ENCODE data around the gene ALOXE3. TPM values are rescaled to one million over a fixed set of nuclear protein-coding genes. Genes with fewer than 3 reads are reported as not detected.

ALOXE3 gene
- total RNA-seq, 1 donor from 2014 or later = not detected

DNA sequence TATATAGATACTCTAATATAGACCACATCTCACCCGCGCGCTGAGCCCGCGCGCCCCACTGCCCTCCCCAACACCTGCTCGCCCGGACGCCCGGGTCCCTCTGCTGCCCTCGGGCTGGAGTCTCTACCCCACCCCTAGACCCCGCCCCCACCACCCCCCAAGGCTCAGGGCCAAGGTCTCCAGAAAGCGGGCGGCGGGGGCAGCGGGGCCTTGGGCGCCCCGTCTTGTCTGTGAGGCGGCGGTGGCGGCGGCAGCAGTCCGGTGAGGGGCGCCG, 3.0 kb upstream of the ALOXE3 start:
- peaks cover 58% of the 10 kb centered on the region for H3K27me3 Mint-ChIP-seq (ENCODE audit: unreplicated experiment)
- peaks cover 28% of the 10 kb centered on the region for H3K4me1 Mint-ChIP-seq (ENCODE audit: low read depth, unreplicated experiment)
- H3K27ac Mint-ChIP-seq (ENCODE audit: unreplicated experiment) = no peak overlapping the region
- no peak for DNase-seq
- peak overlapping the region; percentile 91 for H3K4me3 Mint-ChIP-seq (ENCODE audit: unreplicated experiment)
- H3K36me3 Mint-ChIP-seq (ENCODE audit: unreplicated experiment) = no peaks in the 10 kb centered on the region
- peaks cover 50% of the 10 kb centered on the region for H3K9me3 Mint-ChIP-seq (ENCODE audit: unreplicated experiment)
- TF ChIP-seq, protein P1, sequence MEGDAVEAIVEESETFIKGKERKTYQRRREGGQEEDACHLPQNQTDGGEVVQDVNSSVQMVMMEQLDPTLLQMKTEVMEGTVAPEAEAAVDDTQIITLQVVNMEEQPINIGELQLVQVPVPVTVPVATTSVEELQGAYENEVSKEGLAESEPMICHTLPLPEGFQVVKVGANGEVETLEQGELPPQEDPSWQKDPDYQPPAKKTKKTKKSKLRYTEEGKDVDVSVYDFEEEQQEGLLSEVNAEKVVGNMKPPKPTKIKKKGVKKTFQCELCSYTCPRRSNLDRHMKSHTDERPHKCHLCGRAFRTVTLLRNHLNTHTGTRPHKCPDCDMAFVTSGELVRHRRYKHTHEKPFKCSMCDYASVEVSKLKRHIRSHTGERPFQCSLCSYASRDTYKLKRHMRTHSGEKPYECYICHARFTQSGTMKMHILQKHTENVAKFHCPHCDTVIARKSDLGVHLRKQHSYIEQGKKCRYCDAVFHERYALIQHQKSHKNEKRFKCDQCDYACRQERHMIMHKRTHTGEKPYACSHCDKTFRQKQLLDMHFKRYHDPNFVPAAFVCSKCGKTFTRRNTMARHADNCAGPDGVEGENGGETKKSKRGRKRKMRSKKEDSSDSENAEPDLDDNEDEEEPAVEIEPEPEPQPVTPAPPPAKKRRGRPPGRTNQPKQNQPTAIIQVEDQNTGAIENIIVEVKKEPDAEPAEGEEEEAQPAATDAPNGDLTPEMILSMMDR (IDR thresholded peaks at IDR 0.05; ENCODE audit: partially characterized antibody, unreplicated experiment) = no peak

DNA sequence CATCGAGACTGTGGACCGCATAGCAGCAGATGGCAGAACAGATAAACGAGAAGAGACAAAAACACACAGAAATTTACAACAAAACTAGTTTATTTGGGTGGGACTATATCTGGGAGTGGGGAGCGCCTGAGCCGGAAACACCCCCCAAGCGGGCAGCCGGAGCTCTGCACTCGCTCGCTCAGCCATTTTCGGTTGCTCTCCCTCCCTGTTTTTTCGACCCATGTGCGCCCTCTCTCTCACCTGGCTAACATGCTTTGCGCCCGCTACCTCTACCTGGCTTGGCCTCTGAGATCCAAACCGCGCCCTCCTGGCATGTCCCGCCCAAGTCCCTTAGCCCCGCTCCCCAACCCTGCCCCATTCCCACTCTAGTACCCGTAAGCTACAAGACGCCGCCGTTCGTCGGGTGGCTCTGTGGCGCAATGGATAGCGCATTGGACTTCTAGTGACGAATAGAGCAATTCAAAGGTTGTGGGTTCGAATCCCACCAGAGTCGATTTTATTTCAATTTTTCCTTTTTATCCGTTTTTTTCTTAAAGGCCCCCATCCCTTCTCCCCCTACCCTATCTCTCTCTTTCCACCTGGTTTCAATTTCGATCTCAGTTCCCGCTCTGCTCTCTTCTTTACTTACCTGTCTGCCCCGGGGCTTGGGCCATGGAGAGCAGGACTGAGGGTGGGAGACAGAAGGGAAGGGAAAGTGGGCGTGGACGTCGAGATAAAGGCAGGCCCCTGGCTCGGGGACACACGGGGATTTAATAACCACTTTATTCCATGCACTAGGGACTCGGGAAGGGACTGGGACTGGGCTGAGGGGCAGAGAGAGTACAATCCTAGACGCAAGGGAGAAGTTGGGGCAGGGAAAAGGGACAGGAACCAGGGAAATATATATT, 2.4 kb upstream of the ALOXE3 start:
- peak overlapping the region; percentile 89 for H3K27ac Mint-ChIP-seq (ENCODE audit: unreplicated experiment)
- peaks cover 28% of the 10 kb centered on the region for H3K4me1 Mint-ChIP-seq (ENCODE audit: low read depth, unreplicated experiment)
- H3K9me3 Mint-ChIP-seq (ENCODE audit: unreplicated experiment) = peaks cover 45% of the 10 kb centered on the region
- peak overlapping the region; percentile 91 for H3K4me3 Mint-ChIP-seq (ENCODE audit: unreplicated experiment)
- H3K27me3 Mint-ChIP-seq (ENCODE audit: unreplicated experiment) = peaks cover 53% of the 10 kb centered on the region
- H3K36me3 Mint-ChIP-seq (ENCODE audit: unreplicated experiment) = no peaks in the 10 kb centered on the region
- TF ChIP-seq, protein P1 (IDR thresholded peaks at IDR 0.05; ENCODE audit: partially characterized antibody, unreplicated experiment) = peak; percentile 55
- DNase-seq = peak; percentile 75

DNA sequence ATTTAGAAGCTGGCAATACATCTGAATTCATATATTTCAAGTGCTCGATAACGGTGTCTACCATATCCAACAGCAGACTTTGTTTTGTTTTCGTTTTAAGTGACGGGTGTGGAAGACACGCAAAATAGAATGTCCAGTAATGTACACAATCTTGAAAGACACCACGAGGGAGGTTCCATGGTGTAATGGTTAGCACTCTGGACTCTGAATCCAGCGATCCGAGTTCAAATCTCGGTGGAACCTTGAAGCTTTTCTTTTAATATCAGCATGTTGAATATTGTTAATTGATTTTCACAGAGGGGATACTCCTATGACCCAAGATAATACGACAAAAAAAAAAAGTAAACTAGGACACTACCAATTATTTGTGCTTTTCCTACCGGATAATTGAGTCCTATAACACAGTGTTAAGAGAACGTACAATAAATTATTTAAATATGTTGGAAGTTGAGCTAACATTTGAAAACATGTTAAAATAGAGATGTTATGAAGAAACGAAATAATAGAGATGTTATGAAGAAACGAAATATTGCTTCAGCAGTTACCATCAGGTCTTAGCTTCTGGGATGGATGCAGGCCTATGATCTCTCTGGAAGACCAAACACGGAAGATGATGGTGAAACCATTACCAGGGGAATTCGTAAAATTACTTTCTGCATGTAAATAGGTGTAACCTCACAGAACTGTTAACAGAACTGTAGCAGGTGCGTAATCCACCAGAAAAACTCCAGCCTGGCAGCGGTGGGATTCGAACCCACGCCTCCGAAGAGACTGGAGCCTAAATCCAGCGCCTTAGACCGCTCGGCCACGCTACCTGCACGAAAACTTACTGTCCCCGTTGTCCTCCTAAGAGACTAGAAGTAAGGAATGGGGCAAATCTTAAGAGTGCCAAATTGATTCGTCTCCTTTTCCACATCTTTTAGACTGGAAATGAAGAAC, 1.5 kb upstream of the ALOXE3 start:
- Mint-ChIP-seq H3K9me3 (ENCODE audit: unreplicated experiment) (peaks cover 36% of the 10 kb centered on the region), H3K36me3 (ENCODE audit: unreplicated experiment) (no peaks in the 10 kb centered on the region), H3K27ac (ENCODE audit: unreplicated experiment) (peak overlapping the region; percentile 89), H3K4me1 (ENCODE audit: low read depth, unreplicated experiment) (peaks cover 24% of the 10 kb centered on the region), H3K27me3 (ENCODE audit: unreplicated experiment) (peaks cover 47% of the 10 kb centered on the region), H3K4me3 (ENCODE audit: unreplicated experiment) (peak overlapping the region; percentile 91)
- TF ChIP-seq, protein P1 (IDR thresholded peaks at IDR 0.05; ENCODE audit: partially characterized antibody, unreplicated experiment) = no peak
- DNase-seq = peak; percentile 86

DNA sequence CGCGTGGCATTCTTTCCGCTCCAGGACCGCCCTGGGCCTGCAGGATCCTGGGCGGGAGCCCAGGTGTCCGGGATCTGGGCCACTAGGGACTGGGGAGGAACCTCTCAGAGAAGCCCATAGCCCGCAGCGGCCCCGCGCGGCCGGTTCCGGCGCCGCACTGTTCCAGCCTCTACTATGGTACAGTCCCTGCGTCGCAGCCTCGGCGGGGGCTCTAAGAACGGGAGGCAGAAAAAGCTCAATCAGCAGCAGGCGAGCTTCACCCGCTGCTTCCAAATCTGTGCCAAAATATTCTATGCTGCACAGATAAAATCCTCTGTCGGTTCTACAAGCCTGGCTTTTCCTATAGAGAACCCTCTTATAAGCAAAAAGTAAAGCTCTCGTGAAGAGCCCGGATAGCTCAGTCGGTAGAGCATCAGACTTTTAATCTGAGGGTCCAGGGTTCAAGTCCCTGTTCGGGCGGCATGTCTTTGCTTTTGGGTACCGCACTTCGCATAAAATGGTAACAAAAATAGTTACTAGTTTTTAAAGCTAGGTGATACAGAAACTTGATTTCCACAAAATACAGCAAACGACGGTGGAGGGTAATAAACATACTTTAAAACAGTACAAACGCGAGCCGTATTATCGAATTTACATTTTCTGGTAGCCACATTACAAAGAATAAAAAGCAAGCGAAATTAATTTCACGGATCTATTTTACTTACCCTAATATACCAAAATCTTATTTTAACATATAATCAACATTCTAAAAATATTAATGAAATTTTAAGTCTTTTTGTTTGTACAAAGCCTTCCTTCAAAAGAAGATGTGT, 661 bp upstream of the ALOXE3 start:
- peak; percentile 89 for DNase-seq
- Mint-ChIP-seq H3K27me3 (ENCODE audit: unreplicated experiment) (peaks cover 45% of the 10 kb centered on the region), H3K4me3 (ENCODE audit: unreplicated experiment) (peak overlapping the region; percentile 92), H3K27ac (ENCODE audit: unreplicated experiment) (peak overlapping the region; percentile 89), H3K4me1 (ENCODE audit: low read depth, unreplicated experiment) (peaks cover 19% of the 10 kb centered on the region), H3K9me3 (ENCODE audit: unreplicated experiment) (peaks cover 31% of the 10 kb centered on the region), H3K36me3 (ENCODE audit: unreplicated experiment) (no peaks in the 10 kb centered on the region)
- TF ChIP-seq, protein P1 (IDR thresholded peaks at IDR 0.05; ENCODE audit: partially characterized antibody, unreplicated experiment) = peak; percentile 83
